SK-N-SH treated with all-trans-retinoic acid at 6 μM for 48 hours (cell line): Measurements from ENCODE around the gene SLC26A9.

Experiments
- ARNTL ChIP-seq: fragments of 450-650 bp; formaldehyde crosslinking; IDR thresholded peaks from 2 replicates; pipeline ENCODE4 v1.5.0; 2020; ENCODE audit warnings: low read depth, mild to moderate bottlenecking, moderate library complexity, borderline replicate concordance
- GLIS3 ChIP-seq: fragments of 250-450 bp; sonication (Bioruptor Pico); IDR thresholded peaks from 2 replicates; pipeline ENCODE4 v1.5.0; 2020; ENCODE audit warnings: mild to moderate bottlenecking, moderate library complexity
- RARB ChIP-seq: fragments of 250-450 bp; sonication (Bioruptor Pico); IDR thresholded peaks from 2 replicates; pipeline ENCODE4 v1.8.0; 2021; ENCODE audit warnings: mild to moderate bottlenecking, moderate library complexity
- TCF4 ChIP-seq: fragments of 250-450 bp; sonication (Bioruptor Pico); IDR thresholded peaks from 2 replicates; pipeline ENCODE4 v1.8.0; 2021; ENCODE audit warnings: mild to moderate bottlenecking, moderate library complexity, borderline replicate concordance
- ZC3H10 ChIP-seq: fragments of 250-450 bp; sonication (Bioruptor Pico); IDR thresholded peaks from 2 replicates; pipeline ENCODE4 v1.5.1; 2021; ENCODE audit warnings: mild to moderate bottlenecking, moderate library complexity
- ZNF565 ChIP-seq: fragments of 450-650 bp; formaldehyde crosslinking; conservative IDR thresholded peaks from 2 replicates; pipeline ENCODE4 v1.5.0; 2020; ENCODE audit warnings: low read depth, mild to moderate bottlenecking, moderate library complexity
- TF ChIP-seq, protein P1 (sequence below): fragments of 250-450 bp; sonication (Bioruptor Pico); IDR thresholded peaks from 2 replicates; pipeline ENCODE4 v1.8.0; 2020; ENCODE audit warnings: mild to moderate bottlenecking, moderate library complexity, borderline replicate concordance
- TF ChIP-seq, protein P2 (sequence below): fragments of 250-450 bp; sonication (Bioruptor Pico); IDR thresholded peaks from 2 replicates; pipeline ENCODE4 v1.5.1; 2020; ENCODE audit warnings: low read depth, mild to moderate bottlenecking, moderate library complexity

DNA sequence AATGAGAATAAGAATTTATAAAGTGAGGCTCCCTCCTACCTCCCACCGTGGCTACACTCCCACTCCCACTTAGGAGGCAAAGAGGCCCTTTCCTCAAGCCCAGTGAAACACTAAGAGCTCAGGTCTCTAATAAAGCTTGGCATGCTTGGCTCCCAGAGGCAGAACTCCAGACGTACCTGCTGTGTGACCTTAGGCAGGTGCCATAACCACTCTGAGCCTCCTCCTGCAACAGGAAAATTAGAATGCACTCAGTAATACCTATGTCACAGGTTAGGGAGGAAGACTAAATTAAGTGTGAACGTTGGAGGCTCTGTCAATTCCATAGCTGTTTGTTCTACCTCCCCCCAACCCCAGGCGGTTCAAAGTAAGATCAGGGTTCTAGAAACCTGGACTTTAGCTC lies 16.5 kb upstream of the SLC26A9 start:
- TF ChIP-seq ARNTL (CRISPR knock-in tag) (no peak), GLIS3 (CRISPR knock-in tag) (no peak), ZNF565 (CRISPR knock-in tag) (no peak), TCF4 (CRISPR knock-in tag) (no peak), ZC3H10 (CRISPR knock-in tag) (no peak), RARB (CRISPR knock-in tag) (no peak)
- TF ChIP-seq, protein P1, sequence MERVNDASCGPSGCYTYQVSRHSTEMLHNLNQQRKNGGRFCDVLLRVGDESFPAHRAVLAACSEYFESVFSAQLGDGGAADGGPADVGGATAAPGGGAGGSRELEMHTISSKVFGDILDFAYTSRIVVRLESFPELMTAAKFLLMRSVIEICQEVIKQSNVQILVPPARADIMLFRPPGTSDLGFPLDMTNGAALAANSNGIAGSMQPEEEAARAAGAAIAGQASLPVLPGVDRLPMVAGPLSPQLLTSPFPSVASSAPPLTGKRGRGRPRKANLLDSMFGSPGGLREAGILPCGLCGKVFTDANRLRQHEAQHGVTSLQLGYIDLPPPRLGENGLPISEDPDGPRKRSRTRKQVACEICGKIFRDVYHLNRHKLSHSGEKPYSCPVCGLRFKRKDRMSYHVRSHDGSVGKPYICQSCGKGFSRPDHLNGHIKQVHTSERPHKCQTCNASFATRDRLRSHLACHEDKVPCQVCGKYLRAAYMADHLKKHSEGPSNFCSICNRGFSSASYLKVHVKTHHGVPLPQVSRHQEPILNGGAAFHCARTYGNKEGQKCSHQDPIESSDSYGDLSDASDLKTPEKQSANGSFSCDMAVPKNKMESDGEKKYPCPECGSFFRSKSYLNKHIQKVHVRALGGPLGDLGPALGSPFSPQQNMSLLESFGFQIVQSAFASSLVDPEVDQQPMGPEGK (CRISPR knock-in tag): no peak
- TF ChIP-seq, protein P2, sequence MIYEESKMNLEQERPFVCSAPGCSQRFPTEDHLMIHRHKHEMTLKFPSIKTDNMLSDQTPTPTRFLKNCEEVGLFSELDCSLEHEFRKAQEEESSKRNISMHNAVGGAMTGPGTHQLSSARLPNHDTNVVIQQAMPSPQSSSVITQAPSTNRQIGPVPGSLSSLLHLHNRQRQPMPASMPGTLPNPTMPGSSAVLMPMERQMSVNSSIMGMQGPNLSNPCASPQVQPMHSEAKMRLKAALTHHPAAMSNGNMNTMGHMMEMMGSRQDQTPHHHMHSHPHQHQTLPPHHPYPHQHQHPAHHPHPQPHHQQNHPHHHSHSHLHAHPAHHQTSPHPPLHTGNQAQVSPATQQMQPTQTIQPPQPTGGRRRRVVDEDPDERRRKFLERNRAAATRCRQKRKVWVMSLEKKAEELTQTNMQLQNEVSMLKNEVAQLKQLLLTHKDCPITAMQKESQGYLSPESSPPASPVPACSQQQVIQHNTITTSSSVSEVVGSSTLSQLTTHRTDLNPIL (CRISPR knock-in tag): no peak
